HS-5 (cell line): Measurements from ENCODE around the gene GFOD2.
"Not testable (repeated sequence)": the region's sequence is repeated elsewhere in the genome, so short reads cannot be mapped to it uniquely, and the experiment has no call there.

Experiments
- DNase-seq: peaks from one replicate; pipeline ENCODE4 v3.0.0-alpha.2; 2012; ENCODE audit warnings: low read depth

The GFOD2 gene

GRCh38 chr16:67719048-67719777 is at the start of gene GFOD2:
Gene GFOD2, minus strand, starts transcription at chr16:67719316. Its CDS starts 33,601 bp downstream, at chr16:67685715.
- DNase-seq = peak; percentile 85

DNA sequence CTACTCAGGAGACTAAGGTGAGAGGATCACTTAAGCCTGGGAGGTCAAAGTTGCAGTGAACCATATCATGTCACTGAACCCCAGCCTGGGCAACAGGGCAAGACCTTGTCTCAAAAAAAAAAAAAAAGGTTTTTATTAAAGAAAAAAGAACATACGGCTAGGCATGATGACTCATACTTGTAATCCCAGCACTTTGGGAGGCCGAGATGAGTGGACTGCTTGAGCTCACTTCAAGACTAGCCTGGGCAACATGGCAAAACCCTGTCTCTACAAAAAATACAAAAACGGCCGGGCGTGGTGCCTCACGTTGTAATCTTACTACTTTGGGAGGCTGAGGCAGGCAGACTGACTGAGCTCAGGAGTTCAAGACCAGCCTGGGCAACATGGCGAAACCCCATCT is 48.8 kb upstream of the GFOD2 start:
- DNase-seq = peak; percentile 51

DNA sequence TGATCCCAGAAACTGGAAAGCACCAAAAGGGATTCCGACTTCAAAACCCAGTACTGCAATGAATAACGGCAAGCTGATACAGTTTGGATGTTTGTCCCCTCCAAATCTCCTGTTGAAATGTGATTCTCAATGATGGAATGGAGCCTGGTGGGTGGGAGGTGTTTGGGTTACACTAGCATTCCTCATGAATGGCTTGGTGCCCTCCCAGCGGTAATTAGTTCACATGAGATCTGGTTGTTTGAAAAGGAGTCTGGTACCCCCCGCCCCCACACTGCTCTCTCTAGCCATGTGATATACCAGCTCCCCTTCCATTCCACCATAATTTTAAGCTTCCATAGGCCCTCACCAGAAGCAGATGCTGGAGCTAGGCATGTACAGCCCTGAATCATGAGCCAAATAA is 47.2 kb upstream of the GFOD2 start:
- DNase-seq = no peak

DNA sequence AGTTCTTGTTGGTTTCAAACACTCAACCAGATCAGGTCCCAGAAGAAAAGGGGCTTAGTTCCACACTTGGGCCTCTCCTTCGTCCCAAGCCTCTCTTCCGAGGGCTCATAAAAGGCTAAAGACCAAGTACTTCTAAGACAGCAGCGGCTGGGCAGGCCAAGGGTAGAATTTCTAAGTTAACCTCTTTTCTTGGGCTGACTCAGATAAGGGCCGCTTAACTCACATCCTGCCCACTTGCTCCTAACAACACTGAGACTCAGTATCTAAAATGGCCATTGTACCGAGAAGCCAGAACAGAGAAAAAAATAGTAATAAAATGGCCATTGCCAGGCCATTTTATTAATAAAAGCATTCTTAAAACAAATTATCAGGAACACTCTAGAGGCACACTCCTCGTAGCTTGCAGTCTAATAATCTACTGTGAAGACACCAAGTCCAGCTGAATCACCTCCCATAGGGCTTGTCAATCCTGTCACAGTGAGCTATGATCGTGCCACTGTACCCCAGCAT is 45.1 kb upstream of the GFOD2 start:
- no peak for DNase-seq

GRCh38 chr16:67763066-67763465 is 44.0 kb upstream of the GFOD2 start:
- DNase-seq = no peak

GRCh38 chr16:67762385-67762784 is 43.3 kb upstream of the GFOD2 start:
- DNase-seq = no peak

GRCh38 chr16:67761924-67762323 is 42.8 kb upstream of the GFOD2 start:
- DNase-seq = no peak

- no peak for DNase-seq
Observed at GRCh38 chr16:67760956-67761230, 41.8 kb upstream of the GFOD2 start.

- DNase-seq = no peak
Observed at GRCh38 chr16:67760206-67760955, 41.3 kb upstream of the GFOD2 start.

GRCh38 chr16:67758966-67759365 is 39.9 kb upstream of the GFOD2 start:
- no peak for DNase-seq

- no peak for DNase-seq
Observed at GRCh38 chr16:67758006-67758405, 38.9 kb upstream of the GFOD2 start.

- no peak for DNase-seq
Observed at GRCh38 chr16:67752641-67753040, 33.5 kb upstream of the GFOD2 start.

GRCh38 chr16:67751331-67751730 is 32.2 kb upstream of the GFOD2 start:
- DNase-seq = not testable (repeated sequence)

DNA sequence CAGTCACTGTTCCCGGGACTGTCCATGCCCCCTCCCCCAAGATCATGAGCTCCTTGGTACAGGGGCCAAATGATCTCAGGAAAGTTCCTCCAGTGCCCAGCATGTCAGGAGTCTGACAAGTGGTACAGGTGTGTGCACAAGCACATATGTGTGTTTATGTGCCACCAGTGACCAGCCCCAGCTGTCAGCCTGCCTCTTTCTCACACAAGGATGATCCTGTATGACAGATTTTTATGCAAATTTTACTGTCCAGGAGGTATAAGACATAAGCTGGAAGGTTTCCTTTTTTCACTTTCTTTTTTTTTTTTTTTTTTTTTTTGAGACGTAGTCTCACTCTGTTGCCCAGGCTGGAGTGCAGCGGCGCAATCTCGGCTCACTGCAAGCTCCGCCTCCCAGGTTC is 31.4 kb upstream of the GFOD2 start:
- no peak for DNase-seq

DNA sequence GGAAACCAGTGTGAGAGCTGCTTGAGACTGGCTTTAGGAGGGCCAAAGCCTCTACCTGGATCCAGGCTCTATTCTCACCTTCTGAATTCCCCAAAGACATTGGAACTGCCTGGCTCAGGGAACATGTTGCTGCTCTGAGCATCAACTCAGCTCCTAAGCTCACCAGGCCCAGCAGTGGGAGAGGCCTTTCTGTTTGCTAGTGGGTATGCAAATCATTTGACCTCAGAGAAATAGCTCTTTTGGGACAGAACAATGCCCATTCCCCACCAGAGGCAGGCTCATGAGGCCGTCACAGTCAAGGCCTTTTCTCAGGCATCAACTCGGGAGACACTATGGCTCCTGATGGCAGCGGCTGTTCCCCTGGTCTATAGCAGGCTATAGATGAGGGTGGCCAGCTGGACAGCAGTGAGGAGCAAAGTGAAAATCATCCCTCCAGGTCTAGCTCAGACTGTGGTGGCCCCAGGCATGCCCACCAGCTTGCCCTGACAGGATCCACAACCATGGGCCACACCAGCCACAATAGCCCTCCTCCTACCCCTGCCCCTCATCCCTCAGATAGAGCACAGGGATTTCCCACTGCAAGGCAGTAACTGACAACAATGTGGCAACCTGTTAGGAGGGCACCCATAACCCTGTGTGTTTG is 30.4 kb upstream of the GFOD2 start:
- DNase-seq = no peak

GRCh38 chr16:67748834-67749233 is 29.7 kb upstream of the GFOD2 start:
- DNase-seq = no peak

- no peak for DNase-seq
Observed at GRCh38 chr16:67746846-67747245, 27.7 kb upstream of the GFOD2 start.

GRCh38 chr16:67741118-67741517 is 22.0 kb upstream of the GFOD2 start:
- DNase-seq = no peak

- no peak for DNase-seq
Observed at GRCh38 chr16:67740391-67740790, 21.3 kb upstream of the GFOD2 start.

DNA sequence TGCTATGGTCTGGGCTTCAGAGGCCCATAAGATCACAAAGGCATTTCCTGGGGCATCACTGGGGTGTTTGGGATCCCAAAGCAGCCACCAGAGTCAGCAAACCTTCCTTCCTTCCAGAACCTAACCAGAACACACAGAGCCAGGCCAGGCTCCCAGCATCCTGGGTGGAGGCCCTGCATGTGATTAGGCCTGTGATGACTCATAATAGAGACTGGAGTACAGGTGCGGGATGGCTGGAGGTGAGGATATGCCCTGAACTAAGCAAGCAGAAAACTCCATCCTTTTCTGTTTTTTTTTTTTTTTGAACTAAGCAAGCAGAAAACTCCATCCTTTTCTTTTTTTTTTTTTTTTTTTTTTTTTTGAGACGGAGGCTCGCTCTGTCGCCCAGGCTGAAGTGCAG is 17.7 kb upstream of the GFOD2 start:
- DNase-seq = no peak

DNA sequence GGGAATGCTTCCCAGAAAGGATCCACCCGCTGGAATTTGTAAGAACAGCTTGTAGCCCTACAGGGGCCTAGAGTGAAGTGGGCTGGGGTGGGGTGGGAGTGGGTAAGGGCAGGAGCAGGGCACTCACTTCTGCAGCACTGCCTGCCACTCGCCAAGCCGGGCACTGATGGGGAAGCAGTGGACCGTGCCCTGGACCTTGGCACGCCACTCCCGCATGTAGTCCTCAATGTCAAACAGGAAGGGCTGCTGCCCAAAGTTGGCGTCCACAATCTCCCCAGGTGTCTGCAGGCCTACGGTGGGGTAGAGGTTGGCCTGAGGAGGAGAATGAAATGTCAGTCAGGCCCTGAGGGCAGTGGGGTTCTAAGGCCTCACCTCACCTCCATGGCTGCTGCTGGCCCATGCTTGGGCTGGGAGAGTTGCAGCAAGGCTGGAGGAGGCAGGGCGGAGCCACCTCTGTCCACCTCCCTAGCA is 15.7 kb upstream of the GFOD2 start:
- no peak for DNase-seq

DNA sequence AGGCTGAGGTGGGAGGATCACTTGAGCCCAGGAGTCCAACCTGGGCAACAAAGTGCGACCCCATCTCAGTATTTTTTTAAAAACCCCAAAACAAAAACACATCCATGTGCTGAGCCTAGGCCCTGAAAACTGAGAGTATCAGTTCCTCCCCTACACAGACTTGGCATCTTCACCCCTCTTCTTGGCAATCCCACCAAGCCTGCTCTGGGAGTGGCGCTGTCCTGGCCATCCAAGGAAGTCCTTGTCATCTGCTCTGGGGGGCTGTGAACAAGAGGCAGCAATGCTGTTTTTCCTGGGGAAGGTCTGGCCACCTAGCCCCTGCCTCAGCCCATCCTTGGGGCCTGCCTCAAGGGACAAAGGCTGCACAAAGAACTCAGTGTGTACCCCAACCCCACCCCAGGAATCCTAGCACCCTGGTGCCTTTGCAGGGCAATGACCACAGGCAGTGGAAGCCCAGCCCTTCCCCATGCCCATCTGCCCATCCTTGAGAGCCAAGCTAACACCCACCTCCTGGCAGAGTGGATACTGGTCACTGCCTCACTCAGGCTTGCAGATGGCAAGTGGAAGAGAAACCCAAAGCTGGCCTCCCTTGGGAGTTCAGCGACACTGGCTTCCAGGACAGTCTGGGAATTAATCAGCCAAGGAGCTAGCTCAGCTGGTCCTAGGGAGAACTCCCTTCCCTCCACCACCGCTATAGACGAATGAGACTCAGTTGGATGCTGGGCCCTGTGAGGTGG is 14.8 kb upstream of the GFOD2 start:
- DNase-seq = no peak
